ENCODE data around the gene ARID5B. TPM values are rescaled to one million over a fixed set of nuclear protein-coding genes. Genes with fewer than 3 reads are reported as not detected.
A peak's percentile ranks its signal among the peaks of the same experiment; 100 is the strongest.

Gene ARID5B
- total RNA-seq, 1 experiment from 2014 or later: 0.04 TPM

GRCh38 chr10:62095181-62096122 lies 194.0 kb downstream of the ARID5B start:
- Histone ChIP-seq H3K23ac (ENCODE audit: insufficient read length, low read depth, low read length) (no peak overlapping the region), H3K4ac (ENCODE audit: low read depth, low read length) (no peak overlapping the region), H3K79me2 (ENCODE audit: insufficient read depth, low read length) (no peaks in the 10 kb centered on the region), H3K18ac (ENCODE audit: insufficient read length, low read depth, low read length) (no peak overlapping the region), H3K4me2 (ENCODE audit: insufficient read depth, insufficient read length, low read length) (no peak overlapping the region), H2BK120ac (ENCODE audit: low read depth, low read length, poor library complexity, severe bottlenecking) (no peak overlapping the region), H2BK15ac (ENCODE audit: low read depth, low read length) (no peak overlapping the region), H3K56ac (ENCODE audit: insufficient read length, low read depth, low read length) (no peak overlapping the region), H2BK20ac (ENCODE audit: low read depth, low read length, poor library complexity, severe bottlenecking) (no peak overlapping the region), H3K23me2 (ENCODE audit: insufficient read length, low read depth, low read length, poor library complexity, severe bottlenecking) (no peaks in the 10 kb centered on the region), H4K5ac (ENCODE audit: insufficient read length, low read depth, low read length) (no peak overlapping the region), H4K8ac (replicated peaks; ENCODE audit: insufficient read length, low read depth, low read length) (no peak overlapping the region), H3T11ph (ENCODE audit: low read length) (no peak overlapping the region), H3K14ac (ENCODE audit: insufficient read depth, low read length) (no peak overlapping the region), H3K27ac (ENCODE audit: insufficient read length, low read depth, low read length) (no peak overlapping the region), H2AK5ac (ENCODE audit: insufficient read length, low read length) (no peak overlapping the region), H3K79me1 (ENCODE audit: insufficient read depth, low read depth, low read length, poor library complexity, severe bottlenecking) (no peaks in the 10 kb centered on the region), H4K91ac (ENCODE audit: insufficient read length, low read depth, low read length) (no peak overlapping the region), H2AFZ (ENCODE audit: low read length) (no peak overlapping the region), H4K20me1 (ENCODE audit: control insufficient read depth, insufficient read depth, insufficient read length) (no peaks in the 10 kb centered on the region), H2BK12ac (ENCODE audit: insufficient read length, low read depth, low read length) (no peak overlapping the region), H3K27me3 (ENCODE audit: insufficient read depth, low read length) (no peaks in the 10 kb centered on the region), H2BK5ac (ENCODE audit: insufficient read length, low read length) (no peak overlapping the region), H3K9ac (ENCODE audit: extremely low read depth, insufficient read length, low read length) (no peak overlapping the region), H3K9me3 (ENCODE audit: control insufficient read depth, low read depth, low read length) (no peaks in the 10 kb centered on the region), H3K4me1 (ENCODE audit: insufficient read depth, low read length) (no peaks in the 10 kb centered on the region; the same call in 1 of the 2 replicates)
- TF ChIP-seq CTCF (conservative IDR thresholded peaks at IDR 0.05): no peak
- Mint-ChIP-seq H3K4me3 (no peak overlapping the region), H3K4me1 (peaks cover 6 to 9% of the 10 kb centered on the region in 2 experiments; a peak in 3 of 4 replicates), H3K27me3 (ENCODE audit: low read depth) (no peaks in the 10 kb centered on the region), H3K36me3 (ENCODE audit: insufficient read depth in 1 of 3, low read depth in 3 of 3) (no peaks in the 10 kb centered on the region), H3K27ac (peak overlapping the region in 1 of 3 experiments; percentile 25; a peak in 1 of 7 replicates), H3K9me3 (no peaks in the 10 kb centered on the region)
- no CpG with 5 or more reads among the region's 12 CpGs for WGBS (ENCODE audit: extremely low coverage, insufficient read length, low lambda C conversion rate)
- DNase-seq: no peak
